ENCODE results near the gene ANO7.

ANO7 gene

DNA sequence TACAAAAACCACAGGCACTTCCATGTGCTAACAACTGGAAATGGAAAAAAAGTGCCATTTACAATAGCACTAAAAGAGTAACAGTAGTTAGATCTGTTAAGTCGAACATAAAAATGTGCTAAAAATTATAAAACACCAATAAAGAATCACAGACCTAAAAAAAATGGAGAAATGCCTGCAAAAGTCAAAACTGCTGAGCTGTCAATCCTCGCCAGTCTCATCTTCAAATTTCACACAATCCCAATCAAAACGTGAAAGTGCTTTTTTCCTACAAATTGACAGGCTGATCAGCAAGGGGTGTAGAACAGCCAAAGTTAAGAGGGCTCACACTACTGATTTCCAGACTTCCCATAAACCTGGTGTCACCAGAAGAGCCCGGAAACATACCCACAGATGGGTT, 53.2 kb downstream of the ANO7 start:
- Mint-ChIP-seq H3K27me3 (no peaks in the 10 kb centered on the region), H3K27ac (ENCODE audit: low read depth) (no peak overlapping the region), H3K9me3 (no peaks in the 10 kb centered on the region), H3K4me1 (peaks cover 7% of the 10 kb centered on the region), H3K4me3 (no peak overlapping the region), H3K36me3 (ENCODE audit: insufficient read depth) (peaks cover 77% of the 10 kb centered on the region)
- ATAC-seq (replicated peaks; ENCODE audit: extremely low read depth, poor library complexity, severe bottlenecking) (no peak), DNase-seq (ENCODE audit: low spot score in 2 of 2) (no peak)

DNA sequence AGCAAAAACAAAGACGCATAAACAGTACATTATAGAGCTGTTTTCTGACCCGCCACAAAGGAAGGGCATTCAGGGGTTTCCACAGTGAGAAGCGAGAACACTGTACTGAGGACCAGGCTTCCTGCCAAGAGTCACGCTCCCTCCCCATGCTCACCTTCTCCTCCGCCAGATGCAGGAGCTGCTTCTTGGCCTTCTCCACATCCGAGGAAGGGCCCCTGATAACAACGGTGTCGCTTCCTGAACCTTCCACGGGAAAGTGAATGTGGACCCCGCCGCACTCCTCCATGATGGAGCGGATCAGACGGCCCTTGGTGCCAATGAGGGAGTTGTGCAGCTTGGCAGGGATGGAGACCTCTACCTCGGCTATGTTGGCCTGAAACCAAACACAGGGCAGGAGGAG, 53.8 kb downstream of the ANO7 start:
- no peaks in the 10 kb centered on the region for H3K27me3 Mint-ChIP-seq
- H3K27ac Mint-ChIP-seq (ENCODE audit: low read depth) = no peak overlapping the region
- no peaks in the 10 kb centered on the region for H3K9me3 Mint-ChIP-seq
- no peak for ATAC-seq (replicated peaks; ENCODE audit: extremely low read depth, poor library complexity, severe bottlenecking)
- peaks cover 7% of the 10 kb centered on the region for H3K4me1 Mint-ChIP-seq
- no peak for DNase-seq (ENCODE audit: low spot score in 2 of 2)
- no peak overlapping the region for H3K4me3 Mint-ChIP-seq
- peaks cover 80% of the 10 kb centered on the region for H3K36me3 Mint-ChIP-seq (ENCODE audit: insufficient read depth)

- peak overlapping the region; percentile 21 for H3K27ac Mint-ChIP-seq (ENCODE audit: low read depth)
- no peaks in the 10 kb centered on the region for H3K4me1 Mint-ChIP-seq
- H3K9me3 Mint-ChIP-seq = no peaks in the 10 kb centered on the region
- DNase-seq (ENCODE audit: low spot score in 2 of 2) (no peak), ATAC-seq (replicated peaks; ENCODE audit: extremely low read depth, poor library complexity, severe bottlenecking) (no peak)
- peaks cover 86% of the 10 kb centered on the region for H3K36me3 Mint-ChIP-seq (ENCODE audit: insufficient read depth)
- H3K27me3 Mint-ChIP-seq = no peaks in the 10 kb centered on the region
- H3K4me3 Mint-ChIP-seq = no peak overlapping the region
These were observed 55.9 kb downstream of the ANO7 start for GRCh38 chr2:241244368-241244767.

DNA sequence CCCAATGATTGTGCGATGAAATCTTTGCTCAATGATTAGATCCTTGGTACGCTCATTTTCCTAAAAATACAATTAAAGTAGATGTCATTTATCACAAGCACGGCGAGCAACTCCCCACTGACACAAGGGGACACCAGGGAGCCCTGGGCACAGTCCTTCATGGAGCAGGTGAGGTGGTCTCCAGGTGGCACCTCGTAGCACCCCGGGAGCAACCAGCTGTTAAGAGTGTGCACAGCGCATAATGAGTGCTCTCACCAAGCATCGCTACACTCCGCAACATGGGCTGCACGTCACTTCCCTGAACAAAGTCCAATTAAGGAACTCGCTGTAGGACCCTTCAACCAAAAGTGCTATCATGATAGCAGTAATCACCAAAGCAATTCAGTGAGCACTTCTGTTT, 59.8 kb downstream of the ANO7 start:
- H3K4me1 Mint-ChIP-seq = no peaks in the 10 kb centered on the region
- H3K9me3 Mint-ChIP-seq = no peaks in the 10 kb centered on the region
- H3K27ac Mint-ChIP-seq (ENCODE audit: low read depth) = no peak overlapping the region
- DNase-seq (ENCODE audit: low spot score in 2 of 2) (no peak), ATAC-seq (replicated peaks; ENCODE audit: extremely low read depth, poor library complexity, severe bottlenecking) (no peak)
- H3K27me3 Mint-ChIP-seq = no peaks in the 10 kb centered on the region
- H3K36me3 Mint-ChIP-seq (ENCODE audit: insufficient read depth) = peaks cover 77% of the 10 kb centered on the region
- no peak overlapping the region for H3K4me3 Mint-ChIP-seq

- H3K9me3 Mint-ChIP-seq = no peaks in the 10 kb centered on the region
- no peak overlapping the region for H3K4me3 Mint-ChIP-seq
- DNase-seq (ENCODE audit: low spot score in 2 of 2) (no peak), ATAC-seq (replicated peaks; ENCODE audit: extremely low read depth, poor library complexity, severe bottlenecking) (no peak)
- H3K36me3 Mint-ChIP-seq (ENCODE audit: insufficient read depth) = peaks cover 77% of the 10 kb centered on the region
- no peaks in the 10 kb centered on the region for H3K27me3 Mint-ChIP-seq
- no peak overlapping the region for H3K27ac Mint-ChIP-seq (ENCODE audit: low read depth)
- no peaks in the 10 kb centered on the region for H3K4me1 Mint-ChIP-seq
These were observed 60.4 kb downstream of the ANO7 start for GRCh38 chr2:241248897-241249296.

- Mint-ChIP-seq H3K9me3 (no peaks in the 10 kb centered on the region), H3K27ac (ENCODE audit: low read depth) (no peak overlapping the region), H3K4me3 (no peak overlapping the region), H3K36me3 (ENCODE audit: insufficient read depth) (peaks cover 74% of the 10 kb centered on the region), H3K27me3 (no peaks in the 10 kb centered on the region), H3K4me1 (no peaks in the 10 kb centered on the region)
- DNase-seq (ENCODE audit: low spot score in 2 of 2) (no peak), ATAC-seq (replicated peaks; ENCODE audit: extremely low read depth, poor library complexity, severe bottlenecking) (no peak)
These were observed 61.2 kb downstream of the ANO7 start for GRCh38 chr2:241249654-241250053.

DNA sequence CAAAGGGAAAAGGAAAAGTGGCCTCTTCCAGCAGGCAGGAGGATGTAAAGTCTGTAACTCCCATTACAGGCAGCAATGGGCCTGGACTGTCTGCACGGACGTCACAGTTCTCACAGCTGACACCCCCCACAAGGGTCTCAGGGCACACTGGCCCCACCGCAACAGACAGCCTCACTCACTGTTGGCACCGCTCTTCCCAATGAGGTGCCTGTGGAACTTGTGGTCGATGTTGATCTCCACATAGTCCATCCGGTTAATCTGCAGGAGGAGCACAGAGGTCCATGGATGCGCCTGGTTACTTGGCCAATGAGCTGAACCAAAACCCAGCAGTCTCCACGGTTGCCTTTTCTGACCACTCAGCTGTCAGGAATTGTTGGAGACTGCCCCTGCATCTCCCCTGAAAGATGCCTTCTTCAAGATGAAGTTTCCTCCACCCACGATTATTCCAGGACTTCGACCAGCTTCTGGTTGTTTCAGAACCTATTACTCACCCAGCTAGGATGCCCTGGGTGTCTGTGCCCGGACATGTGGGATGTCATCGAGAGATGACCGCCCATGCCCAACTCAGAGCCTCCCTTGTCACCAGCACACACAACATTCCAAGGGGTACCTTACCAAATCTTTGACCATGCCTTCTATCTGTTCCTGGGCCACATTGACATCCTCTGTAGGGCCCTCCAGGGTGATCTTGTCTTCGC, 64.5 kb downstream of the ANO7 start:
- H3K27me3 Mint-ChIP-seq = no peaks in the 10 kb centered on the region
- H3K4me1 Mint-ChIP-seq = no peaks in the 10 kb centered on the region
- H3K27ac Mint-ChIP-seq (ENCODE audit: low read depth) = no peak overlapping the region
- no peak overlapping the region for H3K4me3 Mint-ChIP-seq
- peaks cover 55% of the 10 kb centered on the region for H3K36me3 Mint-ChIP-seq (ENCODE audit: insufficient read depth)
- DNase-seq (ENCODE audit: low spot score in 2 of 2) (no peak), ATAC-seq (replicated peaks; ENCODE audit: extremely low read depth, poor library complexity, severe bottlenecking) (no peak)
- no peaks in the 10 kb centered on the region for H3K9me3 Mint-ChIP-seq

DNA sequence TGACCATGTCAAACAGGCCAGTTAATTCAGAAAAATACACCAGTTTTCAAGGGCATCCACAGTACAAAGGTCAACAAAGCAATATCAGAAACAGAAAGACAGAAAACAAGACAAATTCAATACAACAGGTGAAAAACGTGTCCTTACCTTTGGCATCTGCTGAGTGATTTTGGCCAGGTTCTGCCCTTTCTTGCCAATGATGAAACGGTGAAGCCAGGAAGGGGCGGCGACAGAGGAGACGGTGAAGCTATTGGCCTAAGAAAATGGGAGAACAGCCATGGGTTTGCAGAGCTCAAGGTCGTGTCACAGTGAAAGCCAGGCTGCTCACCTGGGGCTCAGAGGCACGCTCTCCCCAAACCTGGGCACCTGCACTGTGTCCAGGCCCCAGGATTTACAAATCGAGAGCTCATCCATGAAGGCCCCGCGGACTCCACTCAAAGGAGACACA, 66.5 kb downstream of the ANO7 start:
- Mint-ChIP-seq H3K4me1 (no peaks in the 10 kb centered on the region), H3K27me3 (no peaks in the 10 kb centered on the region), H3K4me3 (no peak overlapping the region), H3K9me3 (no peaks in the 10 kb centered on the region), H3K27ac (ENCODE audit: low read depth) (no peak overlapping the region), H3K36me3 (ENCODE audit: insufficient read depth) (peaks cover 41% of the 10 kb centered on the region)
- ATAC-seq (replicated peaks; ENCODE audit: extremely low read depth, poor library complexity, severe bottlenecking) = no peak
- no peak for DNase-seq (ENCODE audit: low spot score in 2 of 2)

GRCh38 chr2:241255542-241256167, 67.2 kb downstream of the ANO7 start:
- Mint-ChIP-seq H3K27me3 (no peaks in the 10 kb centered on the region), H3K36me3 (ENCODE audit: insufficient read depth) (peaks cover 39% of the 10 kb centered on the region), H3K4me3 (no peak overlapping the region), H3K27ac (ENCODE audit: low read depth) (no peak overlapping the region), H3K4me1 (no peaks in the 10 kb centered on the region), H3K9me3 (no peaks in the 10 kb centered on the region)
- ATAC-seq (replicated peaks; ENCODE audit: extremely low read depth, poor library complexity, severe bottlenecking) = no peak
- no peak for DNase-seq (ENCODE audit: low spot score in 2 of 2)

DNA sequence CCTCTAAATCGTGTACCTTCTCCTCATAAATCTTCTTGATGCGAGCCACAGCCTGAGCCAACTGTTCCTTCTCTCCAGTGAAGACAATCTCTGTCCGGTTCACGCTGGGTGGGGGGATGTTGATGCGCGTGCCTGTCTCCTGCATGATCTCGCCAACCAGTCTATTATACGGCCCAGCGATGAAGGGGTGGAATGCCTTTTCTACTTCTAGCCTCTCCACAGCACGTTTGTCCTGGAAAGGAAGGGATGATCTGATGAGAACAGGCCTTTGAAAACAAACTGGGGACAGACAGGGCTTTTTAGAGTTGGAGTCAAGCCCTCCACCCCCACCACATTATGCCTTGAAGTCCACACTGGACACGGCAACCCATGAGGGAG, 67.7 kb downstream of the ANO7 start:
- no peak for ATAC-seq (replicated peaks; ENCODE audit: extremely low read depth, poor library complexity, severe bottlenecking)
- Mint-ChIP-seq H3K9me3 (no peaks in the 10 kb centered on the region), H3K36me3 (ENCODE audit: insufficient read depth) (peaks cover 42% of the 10 kb centered on the region), H3K27me3 (no peaks in the 10 kb centered on the region), H3K4me1 (no peaks in the 10 kb centered on the region), H3K27ac (ENCODE audit: low read depth) (no peak overlapping the region), H3K4me3 (no peak overlapping the region)
- no peak for DNase-seq (ENCODE audit: low spot score in 2 of 2)

DNA sequence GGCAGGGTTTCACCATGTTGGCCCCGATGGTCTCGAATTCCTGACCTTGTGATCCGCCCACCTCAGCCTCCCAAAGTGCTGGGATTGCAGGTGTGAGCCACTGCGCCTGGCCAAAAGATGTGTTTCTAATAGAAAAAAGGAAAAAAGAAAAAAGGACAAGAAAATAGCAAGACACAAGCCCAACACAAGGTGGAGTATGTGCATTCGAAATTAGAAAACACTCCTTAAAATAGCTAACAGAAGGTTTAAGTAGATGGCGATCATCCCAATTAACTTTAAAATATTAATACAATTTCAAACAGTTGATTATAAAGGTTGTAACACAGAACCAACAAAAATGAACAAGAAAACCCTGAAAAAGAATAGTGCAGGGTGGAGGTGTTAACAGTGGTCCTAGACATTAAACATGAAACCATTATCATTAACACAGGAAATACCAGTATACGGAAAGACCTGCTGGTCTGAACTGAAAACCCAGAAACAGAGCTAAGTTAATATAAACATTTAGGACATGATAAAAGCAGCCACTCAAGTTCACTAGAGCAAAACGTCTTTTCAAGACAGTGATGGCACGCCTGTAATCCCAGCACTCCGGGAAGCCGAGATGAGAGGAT, 69.0 kb downstream of the ANO7 start:
- H3K4me1 Mint-ChIP-seq = peaks cover 5% of the 10 kb centered on the region
- no peaks in the 10 kb centered on the region for H3K27me3 Mint-ChIP-seq
- H3K9me3 Mint-ChIP-seq = no peaks in the 10 kb centered on the region
- H3K36me3 Mint-ChIP-seq (ENCODE audit: insufficient read depth) = peaks cover 40% of the 10 kb centered on the region
- no peak overlapping the region for H3K4me3 Mint-ChIP-seq
- peak overlapping the region; percentile 58 for H3K27ac Mint-ChIP-seq (ENCODE audit: low read depth)
- ATAC-seq (replicated peaks; ENCODE audit: extremely low read depth, poor library complexity, severe bottlenecking) (no peak), DNase-seq (ENCODE audit: low spot score in 2 of 2) (no peak)

- H3K27me3 Mint-ChIP-seq = no peaks in the 10 kb centered on the region
- H3K36me3 Mint-ChIP-seq (ENCODE audit: insufficient read depth) = peaks cover 43% of the 10 kb centered on the region
- no peak overlapping the region for H3K27ac Mint-ChIP-seq (ENCODE audit: low read depth)
- DNase-seq (ENCODE audit: low spot score in 2 of 2) = no peak
- H3K9me3 Mint-ChIP-seq = no peaks in the 10 kb centered on the region
- peaks cover 11% of the 10 kb centered on the region for H3K4me1 Mint-ChIP-seq
- no peak overlapping the region for H3K4me3 Mint-ChIP-seq
- ATAC-seq (replicated peaks; ENCODE audit: extremely low read depth, poor library complexity, severe bottlenecking) = no peak
These were observed 70.2 kb downstream of the ANO7 start for GRCh38 chr2:241258505-241259280.
